Psoas muscle (tissue), 8 donors: ENCODE measurements around the gene SYCP3. TPM values are rescaled to one million over a fixed set of nuclear protein-coding genes. Genes with fewer than 3 reads are reported as not detected.

Experiments used
- ATAC-seq, 4 donors: fragments of 200-7000 bp; cut with Tn5 transposase; one replicate each; pipeline ENCODE4 v1.9.1; 2020; ENCODE audit warnings: moderate library complexity in 3 of 4, mild to moderate bottlenecking in 2 of 4
- DNase-seq, 2 donors: peaks; one replicate each; pipeline ENCODE4 v3.0.0-alpha.2; 2020
- H3K27ac ChIP-seq: fragments of 200-600 bp; one replicate; pipeline ENCODE4 v1.8.0; 2022
- H3K27me3 ChIP-seq, 3 donors: fragments of 200-600 bp in 1 of 3; one replicate each; pipeline versions ENCODE4 v1.6.1 to v1.8.0; 2013 to 2022; ENCODE audit warnings: low read length in 2 of 3, mild to moderate bottlenecking in 2 of 3, moderate library complexity in 1 of 3; ENCODE audit not compliant: insufficient read depth in 3 of 3
- H3K36me3 ChIP-seq, 2 donors: fragments of 200-600 bp in 1 of 2; one replicate each; pipeline versions ENCODE4 v1.6.1 to v1.8.0; 2013 to 2022; ENCODE audit warnings: low read depth in 1 of 2, mild to moderate bottlenecking in 1 of 2, moderate library complexity in 1 of 2; ENCODE audit not compliant: insufficient read depth in 1 of 2
- H3K4me1 ChIP-seq: fragments of 200-600 bp; one replicate; pipeline ENCODE4 v1.8.0; 2022
- H3K4me3 ChIP-seq: fragments of 200-600 bp; one replicate; pipeline ENCODE4 v1.8.0; 2022; ENCODE audit warnings: mild to moderate bottlenecking
- H3K9me3 ChIP-seq: fragments of 200-600 bp; one replicate; pipeline ENCODE4 v1.8.0; 2022
- CTCF ChIP-seq: fragments of 200-600 bp; IDR thresholded peaks from one replicate; pipeline ENCODE4 v1.8.0; 2022; ENCODE audit warnings: antibody characterized with exemption
- WGBS, 3 donors: extraction: QIAGEN DNeasy Blood & Tissue Kit; methylation state at CpG; one replicate each; pipeline versions ENCODE4 v1.1.6 to v1.1.7; 2013; 5-methylcytosine and 5-hydroxymethylcytosine counted together
- intact Hi-C, 2 donors: fragments of 100-400 bp; cut with DNase I; formaldehyde crosslinking; loops; one replicate each; pipeline versions ENCODE4 v1.11.0 to v1.14.2; 2022
- polyA plus RNA-seq, 3 donors: library from polyadenylated mRNA; stranded (reverse); fragments of 200-250 nt; gene quantifications; one replicate each; pipeline ENCODE4 v1.2.3, GENCODE V29; 2013
- total RNA-seq, 4 donors: library from RNA; stranded (reverse); fragmentation: NEBNext Ultra II Directional in 2 of 4; extraction: Animal tissue kit (Norgen Biotek cat#: 25700) in 2 of 4; gene quantifications; one replicate each; pipeline versions ENCODE4 v1.2.1 to v1.2.4, GENCODE V29; 2021 to 2023
- donor health status: healthy with polysubstance abuse.
- donor health status: DM: no; HTN: no; CAD: no; lungs with moderate emphysema.
- donor health status: Bipolar disorder and iron deficiency.
- donor health status: healthy.
- donor health status: DM: yes; HTN: yes; CAD: no.
- donor health status: DM: no; HTN: no; CAD: no.
- donor health status: DM: no; HTN: no; CAD: no.
- donor health status: DM: yes; HTN: yes; CAD: no.

SYCP3 gene
- total and polyA plus RNA-seq, 7 donors, result 0.04 to 0.28 (median 0.23) TPM; not detected in 4

- Histone ChIP-seq H3K4me3 (no peak overlapping the region), H3K36me3 (no peaks in the 10 kb centered on the region), H3K27me3 (no peaks in the 10 kb centered on the region), H3K27ac (no peak overlapping the region), H3K4me1 (peaks cover 23% of the 10 kb centered on the region), H3K9me3 (no peaks in the 10 kb centered on the region)
- intact Hi-C loops, result no loop called here
- ATAC-seq, result no peak
- no peak for TF ChIP-seq CTCF
- DNase-seq, result no peak
- WGBS, 3 donors, result 93 to 98% (median 94%) methylated on average over 4 of the region's 4 CpGs
These were observed 29.0 kb downstream of the SYCP3 start for GRCh38 chr12:101710288-101710687.

- no peak for DNase-seq
- intact Hi-C loops, result no loop called here
- Histone ChIP-seq H3K36me3 (no peaks in the 10 kb centered on the region), H3K9me3 (no peaks in the 10 kb centered on the region), H3K27me3 (no peaks in the 10 kb centered on the region), H3K27ac (no peak overlapping the region), H3K4me1 (peaks cover 8% of the 10 kb centered on the region), H3K4me3 (no peak overlapping the region)
- ATAC-seq, result peak in 1 of 4 donors; percentile 16
- TF ChIP-seq CTCF, result no peak
These were observed 32.0 kb downstream of the SYCP3 start for GRCh38 chr12:101707131-101707782.

- intact Hi-C loops, result no loop called here
- H3K4me1 ChIP-seq, result peaks cover 14% of the 10 kb centered on the region
- 97 to 100% (median 100%) methylated on average over 1 of the region's 1 CpG for WGBS, 3 donors
These were observed 32.9 kb downstream of the SYCP3 start for GRCh38 chr12:101706403-101706802.

GRCh38 chr12:101703487-101703886 is 35.8 kb downstream of the SYCP3 start:
- intact Hi-C loops, result no loop called here
- H3K4me3 ChIP-seq, result no peak overlapping the region
- WGBS, 3 donors, result 76 to 86% (median 79%) methylated on average over 3 of the region's 3 CpGs
- no peaks in the 10 kb centered on the region for H3K9me3 ChIP-seq
- TF ChIP-seq CTCF, result no peak
- H3K36me3 ChIP-seq, result no peaks in the 10 kb centered on the region
- DNase-seq (no peak), ATAC-seq (no peak)
- no peaks in the 10 kb centered on the region for H3K27me3 ChIP-seq
- H3K27ac ChIP-seq, result no peak overlapping the region
- H3K4me1 ChIP-seq, result peaks cover 39% of the 10 kb centered on the region

More at GRCh38 chr12:101706403-101706802, 32.9 kb downstream of the SYCP3 start:
- Histone ChIP-seq H3K4me3 (no peak overlapping the region), H3K9me3 (no peaks in the 10 kb centered on the region), H3K27me3 (no peaks in the 10 kb centered on the region), H3K36me3 (no peaks in the 10 kb centered on the region), H3K27ac (no peak overlapping the region)
- no peak for ATAC-seq
- no peak for DNase-seq
- no peak for TF ChIP-seq CTCF

- TF ChIP-seq CTCF, result no peak
- Histone ChIP-seq H3K27ac (no peak overlapping the region), H3K4me1 (peaks cover 49% of the 10 kb centered on the region), H3K4me3 (peak overlapping the region; percentile 29), H3K27me3 (no peaks in the 10 kb centered on the region), H3K9me3 (no peaks in the 10 kb centered on the region), H3K36me3 (no peaks in the 10 kb centered on the region)
- 84 to 91% (median 90%) methylated on average over 2 of the region's 2 CpGs for WGBS, 3 donors
- no peak for ATAC-seq
- intact Hi-C loops, result no loop called here
- DNase-seq, result no peak
These were observed 38.9 kb downstream of the SYCP3 start for GRCh38 chr12:101700299-101700820.
